Mucosa of gallbladder (tissue), 1 donor: ENCODE measurements around the gene LDHD. TPM values are rescaled to one million over a fixed set of nuclear protein-coding genes. Genes with fewer than 3 reads are reported as not detected.
A peak's percentile ranks its signal among the peaks of the same experiment; 100 is the strongest.

Experiments used
- DNase-seq: peaks from one replicate; pipeline ENCODE4 v3.0.0-alpha.2; 2020; ENCODE audit warnings: low spot score
- total RNA-seq: library from RNA; stranded (reverse); gene quantifications from one replicate; pipeline ENCODE4 v1.2.1, GENCODE V29; 2021
- donor health status: DM: no; HTN: no; CAD: no.

The LDHD gene
- total RNA-seq, 1 donor from 2014 or later, result 14.5 TPM

DNA sequence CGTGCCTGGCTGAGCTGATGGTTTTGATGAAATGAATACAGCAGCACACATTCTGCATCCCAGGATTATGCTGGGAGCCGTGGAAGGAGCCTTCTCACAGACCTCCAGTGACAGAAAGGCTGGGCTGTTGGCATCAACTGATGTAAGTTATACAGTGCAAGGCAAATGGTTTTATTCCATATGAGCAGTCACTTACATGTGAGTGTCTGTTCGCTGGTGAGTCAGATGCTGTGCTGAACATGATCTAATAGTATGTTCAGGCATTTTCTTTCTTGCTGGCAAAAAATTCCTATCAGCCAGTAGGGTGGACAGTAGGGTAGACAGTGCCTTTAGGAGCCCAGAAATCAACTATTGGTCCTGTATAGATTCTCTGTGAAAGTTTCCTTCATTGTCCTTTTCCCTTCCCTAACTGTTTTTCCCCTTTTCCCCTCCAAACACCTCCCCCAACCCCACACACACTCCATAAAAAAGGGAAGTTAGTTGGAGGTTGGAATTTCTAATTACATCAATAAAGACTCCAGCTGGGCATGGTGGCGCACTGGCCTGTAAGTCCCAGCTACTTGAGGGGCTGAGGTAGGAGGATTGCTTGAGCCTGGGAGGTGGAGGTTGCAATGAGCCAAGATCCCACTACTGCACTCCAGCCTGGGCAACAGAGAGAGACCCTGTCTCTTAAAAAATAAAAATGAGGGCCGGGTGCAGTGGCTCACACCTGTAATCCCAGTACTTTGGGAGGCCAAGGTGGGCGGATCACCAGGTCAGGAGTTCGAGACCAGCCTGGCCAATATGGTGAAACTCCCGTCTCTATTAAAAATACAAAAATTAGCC lies 36.2 kb downstream of the LDHD start:
- DNase-seq, result no peak

DNA sequence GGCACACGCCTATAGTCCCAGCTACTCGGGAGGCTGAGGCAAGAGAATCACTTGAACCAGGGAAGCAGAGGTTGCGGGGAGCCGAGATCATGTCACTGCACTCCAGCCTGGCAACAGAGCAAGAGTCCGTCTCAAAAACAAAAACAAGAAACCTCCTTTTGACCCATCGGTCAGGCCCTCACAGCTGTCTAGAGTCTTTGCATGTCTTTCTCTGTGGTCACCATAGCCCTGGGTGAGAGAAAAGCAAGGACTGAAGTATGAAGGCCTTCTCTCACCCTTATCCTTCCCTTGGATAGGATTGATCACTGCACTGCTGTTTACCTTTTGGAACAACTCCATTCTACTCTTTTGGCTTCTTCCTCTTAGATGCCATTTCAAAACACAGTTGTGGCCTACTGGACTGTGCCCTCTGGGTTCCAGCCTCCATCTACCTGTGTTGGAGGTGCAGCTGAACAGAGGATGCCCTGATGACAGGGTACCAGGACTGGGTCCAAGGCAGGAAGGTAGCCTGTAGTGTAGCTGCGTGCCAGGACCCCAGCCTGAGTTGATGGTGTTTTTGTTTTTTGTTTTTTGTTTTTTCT lies 37.1 kb downstream of the LDHD start:
- no peak for DNase-seq

DNA sequence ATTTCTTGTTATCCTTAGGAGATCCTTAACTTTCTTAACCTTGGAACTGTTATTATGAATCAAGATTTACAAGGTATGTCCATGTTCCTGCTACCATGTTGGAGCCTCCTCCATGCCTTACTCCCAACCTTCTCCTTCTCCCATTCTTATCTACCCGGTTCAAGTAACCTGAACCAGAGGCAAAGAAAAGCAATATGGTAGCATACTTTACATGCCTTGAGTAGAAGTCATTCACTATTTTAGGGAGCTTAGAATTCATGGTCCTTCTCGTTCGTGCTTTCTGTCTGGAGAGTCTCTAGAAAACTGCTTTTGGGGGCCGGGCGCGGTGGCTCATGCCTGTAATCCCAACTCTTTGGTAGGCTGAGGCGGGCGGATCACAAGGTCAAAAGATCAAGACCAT lies 37.7 kb downstream of the LDHD start:
- DNase-seq, result no peak

DNA sequence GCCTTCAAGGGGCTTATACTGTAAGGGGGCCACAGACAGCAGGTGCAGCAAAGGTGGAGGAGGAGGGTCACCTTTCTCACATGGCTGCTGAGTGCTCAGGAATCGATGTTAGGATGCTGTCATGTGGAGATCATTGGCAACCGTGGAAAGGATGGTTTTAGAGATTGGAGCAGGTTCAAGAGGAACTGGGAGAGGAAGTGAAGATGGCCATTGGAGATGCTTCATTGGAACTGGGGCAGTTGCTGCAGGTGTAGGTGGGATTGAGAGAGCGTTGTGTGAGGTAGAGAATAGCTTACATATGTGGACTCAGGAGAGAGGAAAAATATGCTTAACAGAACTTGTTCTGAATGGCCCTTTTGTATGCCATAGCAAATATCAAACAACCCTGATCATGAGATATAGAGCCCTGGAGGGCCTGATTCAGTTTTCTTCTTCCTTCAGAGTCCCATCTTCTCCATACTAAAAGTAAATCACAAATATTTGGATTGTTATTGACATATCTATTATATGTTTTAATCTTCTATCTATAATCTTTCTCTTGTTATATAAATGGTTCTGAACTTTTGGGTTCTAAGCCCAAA lies 40.8 kb downstream of the LDHD start:
- DNase-seq, result no peak

DNA sequence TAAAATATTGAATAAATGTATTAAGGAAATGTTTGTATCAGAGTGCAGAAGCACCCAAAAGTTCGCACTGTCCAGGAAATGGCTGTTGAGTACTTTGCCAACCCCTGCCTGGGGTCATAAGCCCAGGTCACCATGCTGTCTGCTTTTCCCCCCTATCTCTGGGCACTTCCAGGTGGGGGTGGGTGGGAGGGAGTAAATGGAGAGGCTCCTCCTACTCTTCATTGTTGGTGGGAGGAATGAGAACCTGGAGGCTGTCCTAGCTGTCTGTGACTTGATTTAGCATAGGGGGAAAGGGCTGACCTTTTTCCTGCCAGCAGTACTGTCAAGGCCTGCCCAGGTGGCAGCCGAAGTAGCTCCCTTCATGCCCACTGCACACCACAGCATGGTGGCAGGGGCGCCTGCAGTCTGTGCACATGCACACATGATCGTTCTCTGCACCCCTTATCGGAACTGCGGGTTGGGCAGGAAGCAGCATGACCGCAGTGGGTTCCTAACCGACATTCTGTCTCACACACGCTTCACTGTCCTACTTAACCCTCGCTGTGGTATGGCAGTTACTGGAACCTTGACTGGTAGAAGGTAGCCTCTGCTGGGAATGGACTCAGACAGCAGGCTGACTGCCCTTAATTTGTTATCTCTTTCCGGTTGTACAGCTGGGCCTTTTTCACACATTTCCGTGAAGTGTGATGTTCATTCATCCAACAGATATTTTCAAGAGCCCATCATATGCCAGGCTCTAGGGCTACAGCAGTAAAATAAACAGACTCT lies 41.5 kb downstream of the LDHD start:
- peak; percentile 49 for DNase-seq

DNA sequence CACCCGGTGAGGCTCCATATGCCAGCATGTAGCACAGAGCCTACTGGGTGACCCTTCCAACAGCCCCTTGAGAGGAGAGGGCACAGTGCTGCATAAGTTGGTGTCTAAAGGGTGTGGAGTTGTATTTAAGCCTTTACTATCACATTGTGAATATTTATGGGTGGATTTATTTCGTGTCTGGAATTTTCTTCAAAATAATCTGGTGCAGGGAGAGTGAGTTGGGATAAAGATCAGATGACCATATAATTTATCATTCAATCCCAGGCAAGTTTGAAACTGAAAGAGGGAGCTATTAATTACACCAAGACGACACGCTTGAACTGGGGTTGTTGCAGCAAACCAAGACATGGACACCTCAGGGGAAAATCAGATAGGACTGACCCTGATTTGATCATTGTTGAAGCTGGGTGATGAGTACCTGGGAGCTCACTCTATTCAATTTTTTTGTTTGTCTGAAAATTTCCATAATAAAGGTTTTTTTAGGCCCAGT lies 42.2 kb downstream of the LDHD start:
- DNase-seq, result no peak

DNA sequence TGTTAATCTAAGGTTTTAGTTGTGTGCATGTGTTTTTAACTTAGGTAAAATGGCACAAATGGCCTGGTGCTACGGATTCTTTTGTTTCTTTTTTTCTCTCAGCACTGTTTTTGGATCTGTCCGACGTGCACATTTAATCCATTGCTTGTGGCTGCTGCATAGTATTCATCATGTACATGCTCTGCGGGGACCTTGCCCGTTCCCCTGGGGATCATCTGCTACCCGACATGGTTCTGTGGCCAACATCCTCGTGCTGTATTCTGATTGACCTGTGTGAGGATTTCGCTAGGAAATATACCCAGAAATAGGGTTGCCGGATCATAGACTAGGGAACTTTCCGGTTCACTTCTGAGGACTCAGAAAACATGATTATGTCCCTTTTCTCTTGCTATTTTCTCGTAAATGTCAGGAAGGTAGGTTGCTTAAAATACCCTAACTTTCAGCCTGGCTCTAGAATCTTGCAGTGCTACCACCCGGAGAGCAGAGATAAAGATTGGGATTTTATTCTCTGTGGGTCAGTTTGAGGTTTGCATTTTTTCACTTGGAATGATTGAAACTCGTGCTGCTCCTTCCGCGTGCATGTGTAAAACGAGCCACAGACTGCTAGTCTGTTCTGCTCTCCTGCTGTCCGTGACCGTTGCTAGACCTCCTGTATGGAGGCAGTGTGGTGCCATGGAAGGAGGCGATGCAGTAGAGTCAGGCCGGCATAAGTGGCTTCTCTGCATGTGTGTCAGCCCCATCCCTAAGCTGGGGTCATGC lies 42.9 kb downstream of the LDHD start:
- DNase-seq, result no peak

DNA sequence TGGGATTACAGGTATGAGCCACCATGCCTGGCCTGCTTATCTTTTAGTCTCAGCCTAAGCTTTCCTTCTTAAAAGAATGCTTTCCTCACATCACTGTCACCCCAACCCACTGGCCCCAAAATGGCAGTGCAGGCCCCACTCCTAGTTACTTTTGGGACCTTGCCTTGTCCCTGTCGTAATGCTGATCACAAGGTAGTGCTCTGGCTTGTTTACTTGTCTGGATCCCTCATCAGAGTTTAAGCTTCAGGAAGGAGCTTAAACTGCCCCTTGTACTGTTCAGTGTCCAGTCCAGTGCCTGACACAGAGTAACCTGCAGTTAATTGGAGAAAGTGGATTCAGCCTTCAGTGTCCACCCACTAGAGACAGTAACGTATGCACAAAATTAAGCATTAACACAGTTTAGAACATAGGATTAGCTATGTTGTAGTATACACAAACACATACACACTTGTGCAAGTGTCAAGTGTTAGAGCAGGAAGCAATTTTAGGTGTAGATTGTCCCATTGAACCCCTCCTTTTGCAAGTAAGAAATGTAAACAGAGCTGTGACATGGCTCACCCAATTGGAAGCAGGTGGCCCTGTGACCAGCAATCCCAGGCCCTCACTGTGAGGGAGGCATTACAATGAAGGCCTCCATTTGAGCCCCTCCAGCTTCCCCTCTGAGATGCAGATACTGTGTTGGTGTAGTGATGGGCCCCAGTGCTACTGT lies 44.2 kb downstream of the LDHD start:
- DNase-seq, result no peak

DNA sequence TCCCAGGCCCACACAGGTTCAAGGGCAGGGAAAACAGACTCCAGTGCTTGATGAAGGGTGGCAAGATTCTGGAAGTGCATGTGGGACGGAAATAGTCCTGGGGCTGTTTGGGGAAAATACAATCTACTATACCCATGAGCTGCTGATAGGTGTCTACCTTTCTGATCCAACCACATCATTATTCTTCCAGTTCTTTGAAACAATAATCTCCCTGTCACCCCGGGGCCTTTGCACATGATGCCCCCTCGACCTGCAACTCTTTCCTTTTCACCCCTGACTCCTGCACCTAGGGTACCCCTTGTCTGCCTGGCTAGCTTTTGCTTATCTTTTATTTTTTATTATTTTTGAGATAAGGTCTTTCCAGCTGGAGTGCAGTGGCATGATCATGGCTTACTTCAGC lies 45.0 kb downstream of the LDHD start:
- no peak for DNase-seq

DNA sequence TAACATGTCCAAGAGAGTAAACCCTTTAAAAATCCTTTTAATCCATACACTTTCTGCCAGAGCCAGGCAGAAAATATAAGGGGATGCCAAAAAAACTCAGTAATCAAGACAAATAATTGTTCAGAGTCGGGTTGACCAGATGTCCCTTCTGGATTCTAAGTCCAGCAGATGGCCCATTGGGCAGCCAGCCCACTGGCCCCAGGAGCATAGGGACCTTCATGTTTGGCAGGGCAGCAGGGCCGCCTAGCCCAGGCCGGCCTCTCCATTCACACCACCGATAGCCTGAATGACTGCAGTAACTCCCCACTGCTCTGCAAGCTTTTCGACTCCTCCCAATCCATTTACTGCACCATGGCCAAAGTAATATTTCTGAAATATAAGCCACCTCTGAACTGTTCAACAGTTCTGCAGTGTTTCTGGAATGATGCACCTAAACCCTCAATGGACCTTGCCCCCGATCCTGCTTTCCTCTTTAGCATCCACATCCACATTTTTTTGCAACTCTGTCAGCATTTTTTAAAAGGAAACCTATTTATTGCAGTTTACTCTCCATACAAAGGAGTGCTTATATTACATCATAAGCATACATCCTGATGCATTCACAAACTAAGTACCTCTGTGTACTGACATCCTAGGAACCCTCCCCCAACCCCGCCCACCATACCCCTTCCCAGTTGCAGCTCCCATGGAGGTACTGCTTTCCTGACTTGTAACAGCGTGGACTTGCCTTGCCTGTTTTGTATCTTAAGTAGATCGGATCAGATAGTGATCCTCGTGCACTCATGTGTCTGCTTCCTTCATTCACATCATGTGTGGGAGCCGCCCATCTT lies 46.4 kb downstream of the LDHD start:
- no peak for DNase-seq

DNA sequence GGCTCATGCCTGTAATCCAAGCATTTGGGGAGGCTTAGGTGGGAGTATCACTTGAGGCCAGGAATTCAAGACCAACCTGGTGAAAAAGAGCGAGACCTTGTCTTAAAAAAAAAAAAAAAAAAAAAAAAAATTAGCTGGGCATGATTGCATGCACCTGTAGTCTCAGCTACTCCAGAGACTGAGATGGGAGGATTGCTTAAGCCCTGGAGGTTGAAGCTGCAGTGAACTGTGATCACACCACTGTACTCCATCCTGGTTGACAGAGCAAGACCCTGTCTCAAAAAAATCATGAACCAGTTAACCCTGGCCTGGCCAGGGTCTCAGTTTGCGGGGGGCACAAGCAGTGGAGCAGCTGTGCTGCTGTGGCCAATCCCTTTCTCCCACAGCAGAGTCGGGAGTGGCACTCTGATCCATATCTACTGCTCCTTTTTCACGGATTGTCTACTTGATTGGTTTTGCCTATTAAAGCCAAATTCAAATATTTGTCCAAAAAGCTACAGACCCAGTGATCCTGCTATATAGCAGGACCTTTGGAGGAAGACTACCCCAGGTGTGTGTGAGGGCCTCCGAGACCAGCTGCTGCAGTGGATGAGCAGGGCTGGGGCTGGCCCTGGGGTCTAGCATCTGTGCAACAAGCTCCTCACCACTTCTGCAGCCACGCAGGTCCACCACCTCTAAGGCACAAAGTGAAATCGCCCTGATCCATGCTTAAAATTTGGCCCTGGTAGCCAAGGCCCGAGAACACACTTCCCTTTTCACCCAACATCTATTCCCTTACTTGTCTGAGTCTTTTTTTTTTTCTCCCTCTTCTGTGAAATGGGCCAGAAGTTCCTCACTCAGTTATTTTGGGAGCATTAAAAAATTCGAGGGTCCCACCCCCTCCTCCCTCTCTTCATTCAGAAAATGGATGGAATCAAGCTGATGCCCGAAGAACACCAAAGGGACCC lies 48.2 kb downstream of the LDHD start:
- DNase-seq, result no peak

DNA sequence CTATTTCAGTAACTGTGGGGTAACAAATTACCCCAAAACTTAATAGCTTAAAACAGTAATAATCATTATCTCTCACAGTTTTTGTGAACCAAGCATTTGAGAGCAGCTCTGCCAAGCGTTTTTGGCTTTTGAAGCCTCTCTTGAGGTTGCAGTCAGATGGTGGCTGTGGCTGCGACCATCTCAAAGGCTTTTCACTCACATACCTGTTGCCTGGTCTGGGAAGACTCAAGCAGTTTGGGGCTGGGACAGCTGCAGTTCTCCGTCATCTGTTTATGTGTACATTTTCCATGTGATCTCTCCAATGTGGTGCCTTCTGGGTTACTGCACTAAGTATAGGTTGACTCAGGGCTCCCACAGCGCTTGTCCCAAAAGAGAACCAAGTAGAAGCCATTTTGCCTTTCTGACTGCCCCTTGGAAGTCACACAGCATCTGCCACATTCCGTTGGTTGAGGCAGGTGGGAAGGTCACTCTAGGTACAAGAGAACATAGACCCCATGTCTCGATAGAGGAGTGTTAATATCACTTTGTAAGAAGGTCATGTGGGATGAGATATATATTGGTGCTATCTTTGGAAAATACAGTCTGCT lies 49.6 kb downstream of the LDHD start:
- no peak for DNase-seq

DNA sequence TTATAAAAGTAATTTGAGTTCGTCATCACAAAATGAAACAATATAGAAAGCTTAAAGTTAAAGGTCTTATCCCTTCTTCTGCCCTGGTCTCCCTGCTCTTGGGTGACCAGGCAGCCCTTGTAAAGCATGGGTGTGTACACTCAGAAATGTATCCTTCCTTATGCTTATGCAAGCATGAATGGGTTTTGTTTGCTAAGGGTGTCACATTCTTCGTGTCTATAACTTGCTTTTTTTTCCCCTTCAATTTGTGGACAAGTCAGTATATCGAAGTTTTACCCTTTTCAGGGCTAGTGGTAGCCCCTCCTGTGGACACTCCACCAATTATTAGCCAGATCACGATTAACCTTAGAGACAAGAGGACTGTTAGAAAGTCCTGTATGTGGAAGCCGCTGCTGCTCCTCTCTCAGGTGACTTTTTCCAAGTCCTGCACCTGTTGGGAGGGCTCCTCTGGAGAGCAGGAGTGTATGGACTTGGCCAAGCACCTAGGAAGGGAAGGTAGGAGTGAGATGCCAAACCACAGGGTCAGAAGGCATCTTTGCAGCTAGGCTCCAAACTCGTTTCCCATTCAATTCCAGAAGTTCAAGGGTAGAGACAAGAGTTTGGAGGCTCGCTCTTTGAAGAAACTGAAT lies 50.9 kb downstream of the LDHD start:
- DNase-seq, result no peak

DNA sequence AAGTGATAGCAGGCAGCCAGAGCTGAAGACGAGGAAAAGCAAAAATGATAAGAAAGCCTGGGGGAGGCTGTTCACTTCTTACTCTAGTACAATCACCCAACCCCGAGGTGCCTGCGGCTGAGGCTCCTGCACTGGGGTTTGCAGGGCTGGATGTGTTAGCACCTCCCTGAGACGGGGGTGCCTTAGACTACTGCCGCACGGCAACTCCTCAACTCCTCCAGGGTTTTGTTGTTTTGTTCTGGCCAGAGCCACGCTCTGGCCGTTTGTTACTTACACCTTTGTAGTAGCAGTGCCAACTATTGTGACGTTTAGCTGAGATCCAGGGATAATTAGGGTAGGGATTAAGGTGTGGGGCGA lies 51.5 kb downstream of the LDHD start:
- DNase-seq, result no peak

DNA sequence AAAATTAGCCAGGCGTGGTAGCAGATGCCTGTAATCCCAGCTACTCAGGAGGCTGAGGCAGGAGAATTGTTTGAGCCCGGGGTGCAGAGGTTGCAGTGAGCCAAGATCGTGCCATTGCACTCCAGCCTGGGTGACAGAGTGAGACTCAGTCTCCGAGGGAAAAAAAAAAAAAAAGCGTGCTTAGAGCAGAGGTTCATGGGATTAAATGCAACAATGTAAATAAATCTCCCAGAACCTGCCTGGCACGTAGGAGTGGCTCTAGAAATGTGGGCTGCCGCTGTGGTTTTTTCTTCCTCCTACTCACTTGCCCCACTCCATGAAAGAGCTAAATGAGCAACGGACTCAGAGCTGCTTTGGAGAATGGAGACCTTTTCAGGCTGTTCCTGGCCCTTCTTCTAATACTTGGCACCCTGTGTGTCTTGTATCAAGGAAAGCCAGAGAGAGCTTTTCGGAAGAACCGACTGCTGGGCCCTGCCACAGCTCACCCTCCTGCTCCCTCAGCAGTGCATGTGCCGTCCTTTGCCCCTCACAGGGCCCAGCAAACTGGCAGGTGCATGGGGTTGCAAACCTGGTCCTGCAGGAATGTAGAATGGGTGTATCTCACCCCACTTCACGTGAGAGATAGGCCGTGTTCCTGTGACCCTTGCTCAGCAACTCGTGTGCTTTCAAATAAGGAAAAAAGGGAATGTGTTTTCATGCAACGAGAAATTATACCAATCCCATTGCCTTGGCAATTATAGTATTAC lies 52.0 kb downstream of the LDHD start:
- peak; percentile 56 for DNase-seq

DNA sequence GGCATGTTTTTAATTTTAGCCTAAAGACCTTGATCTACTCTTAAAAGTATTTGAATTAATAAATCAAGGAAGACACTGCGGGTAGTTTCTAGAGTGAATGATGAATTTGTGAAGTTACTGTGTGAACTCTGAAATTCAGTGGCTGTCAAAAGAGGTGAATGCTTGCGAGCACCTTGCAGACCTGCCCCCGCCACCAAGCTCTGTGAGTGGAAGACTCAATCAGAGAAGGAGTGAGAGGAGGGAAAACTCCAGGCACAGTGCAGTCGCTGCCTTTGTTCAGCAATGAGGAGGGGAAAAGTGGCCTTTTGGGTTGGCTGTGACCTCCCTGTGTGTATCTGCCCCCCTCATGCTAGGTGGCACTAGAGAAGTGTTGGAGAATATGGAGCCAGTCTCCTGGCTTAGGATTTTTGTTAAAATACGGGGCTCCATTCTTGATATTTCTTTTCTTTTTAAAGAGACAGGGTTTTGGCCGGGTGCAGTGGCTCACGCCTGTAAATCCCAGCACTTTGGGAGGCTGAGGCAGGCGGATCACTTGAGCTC lies 53.0 kb downstream of the LDHD start:
- no peak for DNase-seq

DNA sequence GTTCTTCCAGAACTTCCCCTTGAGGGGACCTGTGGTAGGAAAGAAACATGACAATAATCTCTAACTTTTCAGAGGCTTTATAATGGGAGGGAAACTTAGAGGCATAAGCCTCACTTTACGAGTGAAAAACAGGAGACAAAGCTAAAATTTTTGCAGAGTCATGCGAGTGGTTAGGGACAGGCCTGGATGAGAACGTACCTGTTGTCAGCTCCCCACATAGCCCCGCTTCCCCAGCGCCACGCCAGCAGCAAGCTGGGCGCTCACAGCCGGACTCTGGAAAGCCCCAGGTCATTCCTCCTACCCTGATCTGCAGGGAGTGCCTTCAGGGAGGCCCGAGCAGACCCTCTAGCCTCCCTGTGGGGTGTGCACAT lies 53.6 kb downstream of the LDHD start:
- no peak for DNase-seq
